H1 (cell line): ENCODE results near the gene PLPP4. TPM values are rescaled to one million over a fixed set of nuclear protein-coding genes. Genes with fewer than 3 reads are reported as not detected.

ENCODE experiments used
- GABPA ChIP-seq: IDR thresholded peaks from 2 replicates; pipeline ENCODE4 v1.6.1; 2011; ENCODE audit warnings: mild to moderate bottlenecking, low read length, moderate library complexity, borderline replicate concordance; ENCODE audit not compliant: insufficient read depth
- KDM5A ChIP-seq: fragments of 200-600 bp; IDR thresholded peaks from 2 replicates; pipeline ENCODE4 v1.7.1; 2012; ENCODE audit warnings: mild to moderate bottlenecking, low read length, inconsistent platforms, mixed read lengths
- POU5F1 ChIP-seq: IDR thresholded peaks from 2 replicates; pipeline ENCODE4 v1.6.1; 2011; ENCODE audit warnings: low read depth, mild to moderate bottlenecking, low read length, moderate library complexity
- YY1 ChIP-seq: IDR thresholded peaks from 2 replicates; pipeline ENCODE4 v1.6.1; 2011; ENCODE audit warnings: low read depth, mild to moderate bottlenecking, low read length
- polyA plus RNA-seq, 7 experiments: library from polyadenylated mRNA; depleted of rRNA in 3 of 7; stranded (reverse) in 5 of 7; unstranded in 2 of 7; fragments of >200 nt in 5 of 7; fragments of 200-250 nt in 2 of 7; gene quantifications; 1 replicate in 5 of 7; 2 replicates in 1 of 7; 4 replicates in 1 of 7; pipeline versions ENCODE4 v1.2.1 to v1.2.3, GENCODE V29; 2011 to 2013; ENCODE audit warnings: missing spikeins in 2 of 7, mixed read lengths in 2 of 7
- total RNA-seq: library from RNA; stranded (reverse); fragmentation: NEBNext Ultra II Directional; extraction: Animal tissue kit (Norgen Biotek cat#: 25700); gene quantifications from 2 replicates; pipeline ENCODE4 v1.2.1, GENCODE V29; 2021
- TF ChIP-seq, protein P1 (sequence below): IDR thresholded peaks from 2 replicates; pipeline ENCODE4 v1.6.1; 2011; ENCODE audit warnings: low read length, improper control_type of control experiment

Gene PLPP4
- total and polyA plus RNA-seq, 2 of the 8 experiments (the other 6 are each of a cell fraction or from before 2014, with no cell fraction given) = 0.30 TPM; not detected in 1

DNA sequence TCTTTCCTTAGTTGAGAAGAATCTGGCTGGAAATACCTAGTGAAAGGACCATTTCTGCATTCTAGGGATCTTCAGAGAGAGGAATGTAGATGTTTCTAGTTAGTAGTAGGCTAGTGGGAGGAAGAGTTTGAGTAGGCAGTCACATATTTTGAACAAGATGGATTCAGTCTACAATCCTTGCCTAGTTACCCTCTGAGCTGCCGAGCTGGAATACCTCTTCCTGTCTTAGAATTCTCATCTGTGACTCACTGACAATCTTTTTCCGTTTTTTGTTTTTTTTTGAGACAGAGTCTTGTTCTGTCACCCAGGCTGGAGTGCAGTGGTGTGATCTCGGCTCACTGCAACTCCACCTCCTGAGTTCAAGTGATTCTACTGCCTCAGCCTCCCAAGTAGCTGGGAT, 30.7 kb upstream of the PLPP4 start (continued):
- TF ChIP-seq, protein P1, sequence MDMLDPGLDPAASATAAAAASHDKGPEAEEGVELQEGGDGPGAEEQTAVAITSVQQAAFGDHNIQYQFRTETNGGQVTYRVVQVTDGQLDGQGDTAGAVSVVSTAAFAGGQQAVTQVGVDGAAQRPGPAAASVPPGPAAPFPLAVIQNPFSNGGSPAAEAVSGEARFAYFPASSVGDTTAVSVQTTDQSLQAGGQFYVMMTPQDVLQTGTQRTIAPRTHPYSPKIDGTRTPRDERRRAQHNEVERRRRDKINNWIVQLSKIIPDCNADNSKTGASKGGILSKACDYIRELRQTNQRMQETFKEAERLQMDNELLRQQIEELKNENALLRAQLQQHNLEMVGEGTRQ = no peak
- TF ChIP-seq YY1 (no peak), POU5F1 (no peak), GABPA (no peak), KDM5A (no peak)
